SIG-M5 (cell line): Measurements from ENCODE around the gene ST8SIA5.

Source experiments
- DNase-seq: peaks from one replicate; lab custom pipeline; 2025; lab: John Stamatoyannopoulos, UW

The ST8SIA5 gene

GRCh38 chr18:46706968-46707367 lies 49.9 kb downstream of the ST8SIA5 start:
- no peak for DNase-seq

DNA sequence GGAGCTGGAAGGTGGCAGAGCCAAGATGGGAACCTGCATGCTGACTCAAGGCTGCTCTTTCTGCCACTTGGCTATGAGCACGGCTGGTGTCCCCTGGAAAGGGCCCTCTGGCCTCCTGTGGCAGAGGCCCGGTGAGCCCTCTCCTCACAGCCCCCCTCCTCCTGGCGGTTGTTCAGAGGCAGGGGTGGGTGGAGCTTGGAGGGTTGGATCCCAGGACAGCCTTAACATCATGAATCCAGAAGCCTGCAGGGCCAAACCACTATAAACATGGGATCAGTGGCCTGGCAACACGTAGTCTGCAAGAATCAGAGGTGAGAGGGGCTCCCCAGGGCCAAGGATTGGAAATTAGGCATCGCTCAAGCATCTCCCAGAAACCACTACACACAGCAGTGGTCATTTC lies 51.3 kb downstream of the ST8SIA5 start:
- no peak for DNase-seq

DNA sequence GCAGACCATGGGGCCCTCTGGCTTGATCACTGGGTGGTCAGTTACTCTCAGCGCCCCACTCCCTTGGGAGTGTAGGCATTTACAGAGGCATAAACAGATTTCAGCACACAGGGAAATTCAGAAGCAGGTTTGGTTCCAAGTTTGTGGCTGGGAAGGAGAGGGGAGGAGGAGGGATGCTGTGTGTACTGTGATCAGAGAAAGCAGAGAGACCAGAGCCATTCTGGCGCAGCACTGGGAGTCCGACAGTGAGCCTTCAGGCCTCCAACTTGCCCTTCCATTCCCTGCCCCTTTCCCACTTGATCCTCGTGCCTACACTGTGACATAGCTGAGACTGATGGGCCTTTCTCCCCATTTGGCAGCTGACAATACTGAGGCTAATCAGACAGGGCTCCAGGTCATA lies 52.0 kb downstream of the ST8SIA5 start:
- no peak for DNase-seq

- DNase-seq: no peak
Observed at GRCh38 chr18:46704189-46704588, 52.7 kb downstream of the ST8SIA5 start.

- DNase-seq: no peak
Observed at GRCh38 chr18:46702471-46702870, 54.4 kb downstream of the ST8SIA5 start.

DNA sequence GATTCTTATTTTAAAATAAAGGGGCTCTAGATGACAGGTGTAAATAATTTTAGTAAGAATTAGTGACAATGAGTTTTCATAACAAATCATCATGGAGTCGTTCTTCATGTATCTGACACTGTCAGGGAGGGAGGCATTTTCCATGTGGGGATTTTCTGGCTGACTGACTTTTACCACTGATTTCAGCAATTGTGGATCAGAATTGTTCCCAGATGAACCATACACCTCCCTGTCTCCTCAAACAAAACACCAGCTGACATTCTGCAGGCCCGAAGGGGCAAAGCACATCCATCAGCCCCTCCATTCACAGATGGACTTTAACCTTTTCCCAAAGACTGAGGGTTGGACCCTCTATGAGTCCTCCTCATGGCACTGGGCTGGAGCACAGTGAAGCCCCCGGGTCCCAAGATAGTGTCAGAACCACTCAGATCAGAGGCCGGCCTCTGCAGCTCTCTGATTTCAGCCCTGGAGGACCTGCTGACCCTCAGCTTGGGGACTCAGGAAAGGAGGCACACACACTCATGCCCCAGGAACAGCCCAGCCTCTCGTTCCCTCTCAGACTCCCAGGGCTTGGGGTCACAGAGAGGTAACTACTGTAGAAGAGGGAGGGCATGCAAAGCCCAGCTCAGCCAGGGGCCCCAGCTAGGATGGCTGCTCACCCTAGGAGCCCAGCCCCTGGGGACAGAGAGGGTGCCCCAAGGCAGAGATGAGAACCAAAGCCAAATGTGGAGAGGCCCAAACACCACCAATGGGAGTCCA lies 56.6 kb downstream of the ST8SIA5 start:
- no peak for DNase-seq

GRCh38 chr18:46696702-46697101 lies 60.2 kb downstream of the ST8SIA5 start:
- DNase-seq: no peak

- DNase-seq: no peak
Observed at GRCh38 chr18:46696268-46696667, 60.6 kb downstream of the ST8SIA5 start.

DNA sequence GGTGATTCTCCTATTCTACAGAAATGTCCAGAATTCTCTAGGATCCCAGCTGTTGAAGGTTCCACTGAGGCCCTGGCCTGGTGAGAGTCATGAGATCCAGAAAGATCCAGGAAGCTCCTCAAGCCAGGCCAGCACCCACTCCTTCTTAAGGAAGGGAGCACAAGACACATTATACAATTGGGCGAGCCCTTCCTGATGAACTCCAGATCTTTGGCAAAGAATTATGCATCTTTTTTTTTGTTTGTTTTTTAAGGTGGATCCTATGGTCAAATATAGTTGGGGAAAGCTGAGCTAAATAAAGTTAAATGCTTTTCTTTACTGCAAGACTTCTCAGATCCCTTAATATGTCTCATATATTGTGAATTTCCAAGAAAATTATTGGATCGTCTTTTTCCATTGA lies 62.9 kb downstream of the ST8SIA5 start:
- no peak for DNase-seq

GRCh38 chr18:46688853-46689525 lies 67.9 kb downstream of the ST8SIA5 start:
- no peak for DNase-seq

- no peak for DNase-seq
Observed at GRCh38 chr18:46686186-46686585, 70.7 kb downstream of the ST8SIA5 start.

DNA sequence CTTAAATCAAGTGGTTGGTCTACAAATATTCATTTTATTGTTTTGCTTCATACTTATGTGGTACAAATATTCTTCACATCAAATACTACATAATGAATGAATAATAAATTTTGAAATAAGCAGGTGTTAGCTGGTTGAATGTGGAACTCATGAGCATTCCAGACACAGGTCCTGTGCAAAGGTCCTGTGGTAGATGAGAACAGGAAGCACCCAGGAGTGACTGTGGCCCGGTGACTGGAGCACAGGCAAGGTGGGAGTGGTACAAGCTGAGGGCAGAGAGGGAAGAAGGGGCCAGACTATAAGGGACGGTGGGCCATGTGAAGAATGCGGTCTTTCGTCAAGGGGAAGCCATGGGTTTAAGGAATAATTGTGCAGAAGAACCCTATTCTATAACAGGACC lies 73.6 kb downstream of the ST8SIA5 start:
- DNase-seq: no peak

DNA sequence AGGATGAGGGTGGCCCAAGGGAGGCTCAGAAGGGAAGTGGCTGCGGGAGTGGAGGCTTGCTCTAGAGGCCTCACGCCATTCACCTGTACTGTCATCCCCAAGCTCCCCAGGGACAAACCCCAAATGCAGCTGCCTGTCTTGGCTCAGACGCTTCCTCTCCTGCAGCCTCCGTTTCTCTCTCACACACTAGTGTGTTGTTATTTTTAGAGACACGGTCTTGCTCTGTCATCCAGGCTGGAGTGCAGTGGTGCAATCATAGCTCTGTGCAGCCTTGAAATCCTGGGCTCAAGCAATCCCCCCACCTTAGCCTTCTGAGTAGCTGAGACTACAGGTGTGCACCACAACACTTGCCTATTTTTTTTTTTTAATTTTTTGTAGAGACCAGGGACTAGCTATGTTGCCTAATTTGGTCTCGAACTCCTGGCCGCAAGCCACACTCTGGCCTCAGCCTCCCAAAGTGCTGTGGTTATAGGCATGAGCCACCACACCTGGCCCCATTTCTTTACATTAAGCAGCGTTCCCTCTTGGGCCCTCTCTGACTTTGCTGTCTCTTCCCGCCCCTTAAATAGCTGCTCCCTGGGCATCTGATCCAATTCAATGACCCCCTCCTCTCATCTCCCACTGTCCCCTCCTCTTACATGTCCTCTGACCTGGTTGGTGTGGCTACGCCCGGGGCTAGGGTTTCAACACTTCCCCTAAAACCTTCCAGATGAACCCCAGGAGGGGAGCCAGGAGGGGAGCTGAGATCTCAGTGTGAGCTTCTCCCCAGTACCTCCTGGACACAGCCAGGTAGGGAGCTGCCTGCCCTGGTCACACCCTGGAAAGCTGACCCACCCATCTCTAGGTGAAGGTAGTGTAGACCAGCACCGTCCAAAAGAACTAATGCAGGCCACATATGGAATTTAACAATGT lies 75.8 kb downstream of the ST8SIA5 start:
- no peak for DNase-seq

GRCh38 chr18:46679846-46680598 lies 76.8 kb downstream of the ST8SIA5 start:
- DNase-seq: no peak

DNA sequence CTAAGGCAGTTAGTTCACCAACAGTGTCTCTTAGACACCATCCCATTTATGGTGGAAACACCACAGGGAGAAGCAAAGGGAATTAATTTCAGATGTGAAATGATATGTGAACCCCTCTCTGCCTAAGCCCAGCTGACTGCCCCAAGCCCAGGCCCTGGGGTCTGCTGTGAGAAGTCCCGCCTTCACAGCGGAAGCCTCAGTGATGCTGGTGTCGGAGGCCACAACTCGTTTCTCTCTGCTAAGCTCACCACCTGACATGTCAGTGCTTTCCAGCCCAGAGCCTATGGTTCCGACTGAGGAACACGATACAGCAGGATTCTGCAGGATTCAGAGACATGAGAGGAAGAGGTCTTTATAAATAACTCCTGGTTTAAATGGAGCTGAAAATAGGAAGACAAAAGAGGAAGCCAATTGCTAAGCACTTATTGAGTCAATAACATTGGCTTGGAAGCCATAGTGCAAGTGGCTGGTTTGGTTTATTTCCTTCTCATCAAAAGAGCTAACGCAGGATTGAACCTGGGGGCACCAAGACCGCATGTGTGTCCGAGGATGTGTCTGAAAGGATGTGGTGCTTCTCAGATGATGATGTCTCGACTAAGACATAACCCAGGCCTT lies 78.0 kb downstream of the ST8SIA5 start:
- DNase-seq: no peak

DNA sequence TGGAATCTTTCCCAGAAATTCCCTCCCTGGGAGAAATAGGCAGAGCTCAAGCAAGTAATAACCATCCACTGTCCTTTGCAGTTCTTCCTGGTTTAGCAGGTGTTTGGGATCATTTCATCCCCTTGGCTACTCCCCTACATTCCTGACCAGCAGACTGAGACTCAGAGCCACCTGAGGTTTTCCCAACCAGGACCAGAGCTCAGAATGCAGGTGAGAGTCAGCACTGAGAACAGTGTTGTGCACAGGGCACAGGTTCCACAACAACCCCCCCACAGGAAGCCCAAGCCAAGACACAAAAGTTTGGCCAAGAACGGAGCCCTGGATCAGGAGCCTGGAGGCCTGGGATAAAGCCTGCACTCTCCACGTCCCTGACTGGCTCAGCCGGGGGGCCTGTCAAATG lies 78.8 kb downstream of the ST8SIA5 start:
- no peak for DNase-seq

DNA sequence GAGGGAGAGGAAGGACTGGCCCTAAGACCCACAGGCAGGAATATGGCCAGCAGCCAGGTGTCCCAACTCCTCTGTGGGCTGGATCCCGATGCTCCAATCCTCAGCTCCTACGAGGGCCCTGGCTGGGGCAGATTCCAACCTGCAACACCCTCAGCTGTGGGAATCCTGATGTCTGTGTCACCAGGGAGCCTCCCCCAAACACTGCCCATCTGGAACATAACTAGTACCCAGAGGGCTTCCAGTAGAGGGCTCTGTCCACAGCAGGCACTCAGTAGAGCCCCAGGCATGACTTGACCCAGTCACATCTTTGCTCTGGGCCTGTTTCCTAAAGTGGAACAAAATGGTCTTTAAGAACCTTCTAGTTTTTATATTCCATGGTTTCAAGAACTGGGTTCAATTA lies 79.2 kb downstream of the ST8SIA5 start:
- DNase-seq: no peak

DNA sequence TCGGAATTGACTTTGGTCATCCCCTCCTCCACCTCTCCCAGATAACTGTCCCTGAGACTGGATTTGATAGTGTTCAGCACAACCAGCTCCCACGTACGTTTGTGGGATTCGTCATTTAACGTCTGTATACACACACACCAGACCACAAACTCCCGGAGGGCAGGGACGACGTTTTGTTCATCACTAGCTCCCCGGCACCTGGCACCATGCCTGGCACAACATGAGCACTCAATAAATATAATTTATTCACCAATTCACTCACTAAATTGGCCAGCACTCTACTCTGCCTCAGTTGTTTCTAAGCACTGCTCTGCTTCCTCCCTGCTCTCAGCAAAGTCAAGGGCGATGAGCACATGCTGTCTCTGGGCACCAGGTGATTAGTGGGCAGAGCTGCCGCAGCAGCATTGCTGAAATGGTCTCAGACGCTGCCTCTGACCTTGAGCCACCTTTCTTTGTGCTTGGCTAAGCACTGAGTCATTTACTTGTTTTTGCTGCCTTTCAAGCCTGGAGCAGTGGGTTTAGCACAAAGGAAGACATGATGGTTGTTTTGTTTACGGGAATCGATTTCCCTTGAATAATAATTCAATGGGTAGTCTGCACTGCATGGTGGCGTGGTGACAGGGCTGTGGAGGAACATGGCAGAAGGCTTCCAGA lies 80.5 kb downstream of the ST8SIA5 start:
- no peak for DNase-seq

- no peak for DNase-seq
Observed at GRCh38 chr18:46675112-46675511, 81.7 kb downstream of the ST8SIA5 start.

- no peak for DNase-seq
Observed at GRCh38 chr18:46672062-46672970, 84.5 kb downstream of the ST8SIA5 start.
